Lower lobe of right lung (tissue), 2 donors: ENCODE data around the gene ATP12A. TPM values are rescaled to one million over a fixed set of nuclear protein-coding genes. Genes with fewer than 3 reads are reported as not detected.

ENCODE experiments used
- ATAC-seq, 2 donors: fragments of 200-7000 bp; cut with Tn5 transposase; one replicate each; pipeline ENCODE4 v1.9.1; 2020 to 2022; ENCODE audit warnings: mild to moderate bottlenecking in 2 of 2, moderate library complexity in 2 of 2
- DNase-seq: peaks from one replicate; pipeline ENCODE4 v3.0.0-alpha.2; 2020
- H3K27ac ChIP-seq: fragments of 200-600 bp; one replicate; pipeline ENCODE4 v1.8.0; 2022
- H3K27me3 ChIP-seq: fragments of 200-600 bp; one replicate; pipeline ENCODE4 v1.8.0; 2022; ENCODE audit warnings: low read depth
- H3K36me3 ChIP-seq: fragments of 200-600 bp; one replicate; pipeline ENCODE4 v1.8.0; 2022; ENCODE audit warnings: mild to moderate bottlenecking
- H3K4me1 ChIP-seq: fragments of 200-600 bp; one replicate; pipeline ENCODE4 v1.8.0; 2022
- H3K4me3 ChIP-seq: fragments of 200-600 bp; one replicate; pipeline ENCODE4 v1.8.0; 2022; ENCODE audit warnings: mild to moderate bottlenecking
- H3K9me3 ChIP-seq: fragments of 200-600 bp; one replicate; pipeline ENCODE4 v1.8.0; 2022
- intact Hi-C: fragments of 100-400 bp; cut with DNase I; formaldehyde crosslinking; loops from one replicate; pipeline ENCODE4 v1.11.0; 2022
- total RNA-seq: library from RNA; stranded (reverse); fragmentation: NEBNext Ultra II Directional; extraction: Animal tissue kit (Norgen Biotek cat#: 25700); gene quantifications from one replicate; pipeline ENCODE4 v1.2.1, GENCODE V29; 2021
- TF ChIP-seq, protein P1 (sequence below): fragments of 200-600 bp; IDR thresholded peaks from one replicate; pipeline ENCODE4 v1.8.0; 2022; ENCODE audit warnings: antibody characterized with exemption, mild to moderate bottlenecking
- donor health status: DM: no; HTN: yes; CAD: no; lungs with severe emphysema.

ATP12A gene
- total RNA-seq, 1 donor from 2014 or later = 1.3 TPM

DNA sequence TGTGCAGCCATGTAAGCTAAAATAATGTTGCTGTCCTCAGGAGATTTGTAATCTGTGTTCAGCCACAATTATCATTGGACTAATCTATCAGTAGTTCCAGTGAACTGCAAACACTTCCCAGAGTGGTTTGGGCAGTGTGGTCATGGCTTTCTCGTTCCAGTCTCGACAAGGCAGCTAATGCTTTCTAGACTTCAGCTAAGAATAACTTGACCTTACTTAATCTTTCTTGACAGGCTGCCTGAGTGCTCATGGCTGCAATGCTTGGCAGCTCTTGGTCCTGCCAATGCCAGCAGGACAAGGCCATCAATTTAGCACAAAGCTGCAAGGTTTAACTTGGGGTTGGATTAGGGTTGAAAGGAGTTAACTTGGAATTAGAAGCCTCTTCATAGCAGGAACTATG is 32.8 kb downstream of the ATP12A start:
- intact Hi-C loops = no loop called here
- H3K4me1 ChIP-seq = no peaks in the 10 kb centered on the region
- ATAC-seq = peak in 1 of 2 donors; percentile 31
- no peaks in the 10 kb centered on the region for H3K36me3 ChIP-seq
- TF ChIP-seq, protein P1, sequence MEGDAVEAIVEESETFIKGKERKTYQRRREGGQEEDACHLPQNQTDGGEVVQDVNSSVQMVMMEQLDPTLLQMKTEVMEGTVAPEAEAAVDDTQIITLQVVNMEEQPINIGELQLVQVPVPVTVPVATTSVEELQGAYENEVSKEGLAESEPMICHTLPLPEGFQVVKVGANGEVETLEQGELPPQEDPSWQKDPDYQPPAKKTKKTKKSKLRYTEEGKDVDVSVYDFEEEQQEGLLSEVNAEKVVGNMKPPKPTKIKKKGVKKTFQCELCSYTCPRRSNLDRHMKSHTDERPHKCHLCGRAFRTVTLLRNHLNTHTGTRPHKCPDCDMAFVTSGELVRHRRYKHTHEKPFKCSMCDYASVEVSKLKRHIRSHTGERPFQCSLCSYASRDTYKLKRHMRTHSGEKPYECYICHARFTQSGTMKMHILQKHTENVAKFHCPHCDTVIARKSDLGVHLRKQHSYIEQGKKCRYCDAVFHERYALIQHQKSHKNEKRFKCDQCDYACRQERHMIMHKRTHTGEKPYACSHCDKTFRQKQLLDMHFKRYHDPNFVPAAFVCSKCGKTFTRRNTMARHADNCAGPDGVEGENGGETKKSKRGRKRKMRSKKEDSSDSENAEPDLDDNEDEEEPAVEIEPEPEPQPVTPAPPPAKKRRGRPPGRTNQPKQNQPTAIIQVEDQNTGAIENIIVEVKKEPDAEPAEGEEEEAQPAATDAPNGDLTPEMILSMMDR = no peak
- no peaks in the 10 kb centered on the region for H3K27me3 ChIP-seq
- no peak overlapping the region for H3K27ac ChIP-seq
- no peak for DNase-seq
- H3K9me3 ChIP-seq = no peaks in the 10 kb centered on the region
- no peak overlapping the region for H3K4me3 ChIP-seq

DNA sequence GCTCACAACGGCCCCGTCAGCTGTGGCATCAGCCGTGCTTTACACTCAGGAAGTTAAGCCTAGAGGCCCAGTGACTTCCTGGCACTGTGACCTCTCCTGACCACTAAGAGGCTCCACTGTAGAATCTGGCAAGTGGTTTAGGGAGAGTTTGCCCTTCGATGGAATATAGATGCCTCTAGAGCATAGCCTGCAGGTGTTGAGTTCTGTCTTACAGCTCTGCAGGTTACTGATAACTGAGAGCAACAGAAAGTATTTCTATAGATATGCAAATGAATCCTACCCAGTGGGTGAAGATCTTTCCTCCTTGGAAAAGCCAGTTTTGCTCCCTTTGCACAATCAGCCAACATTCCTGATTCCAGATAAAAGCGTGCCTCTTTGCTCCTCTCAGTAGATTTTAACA is 35.8 kb downstream of the ATP12A start:
- no peaks in the 10 kb centered on the region for H3K36me3 ChIP-seq
- no peaks in the 10 kb centered on the region for H3K9me3 ChIP-seq
- H3K4me1 ChIP-seq = no peaks in the 10 kb centered on the region
- ATAC-seq (no peak), DNase-seq (no peak)
- no peak overlapping the region for H3K27ac ChIP-seq
- H3K4me3 ChIP-seq = no peak overlapping the region
- intact Hi-C loops = no loop called here
- H3K27me3 ChIP-seq = peaks cover 4% of the 10 kb centered on the region
- TF ChIP-seq, protein P1 = no peak

DNA sequence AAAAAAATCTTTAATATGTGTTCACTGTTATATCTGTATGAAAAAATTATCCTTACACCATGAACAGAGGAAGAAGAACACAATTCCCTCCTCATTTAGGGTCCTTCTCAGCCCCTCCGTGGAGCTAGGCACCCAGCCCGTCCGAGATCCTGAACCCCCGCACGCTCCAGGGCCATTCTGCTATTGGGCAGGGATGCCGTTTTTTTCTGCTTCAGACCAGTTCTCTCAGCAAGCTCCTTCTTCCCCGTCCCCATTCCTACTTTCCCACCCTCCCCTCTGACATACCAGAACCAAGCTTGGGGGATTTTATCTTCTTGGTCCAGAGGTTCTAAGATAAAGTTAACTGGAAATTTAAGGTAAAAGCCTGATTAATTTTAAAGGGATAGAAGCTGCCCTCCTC is 36.2 kb downstream of the ATP12A start:
- TF ChIP-seq, protein P1 = no peak
- Histone ChIP-seq H3K27ac (no peak overlapping the region), H3K4me3 (no peak overlapping the region), H3K36me3 (no peaks in the 10 kb centered on the region), H3K27me3 (peaks cover 4% of the 10 kb centered on the region), H3K4me1 (no peaks in the 10 kb centered on the region), H3K9me3 (no peaks in the 10 kb centered on the region)
- ATAC-seq (no peak), DNase-seq (no peak)
- intact Hi-C loops = no loop called here

DNA sequence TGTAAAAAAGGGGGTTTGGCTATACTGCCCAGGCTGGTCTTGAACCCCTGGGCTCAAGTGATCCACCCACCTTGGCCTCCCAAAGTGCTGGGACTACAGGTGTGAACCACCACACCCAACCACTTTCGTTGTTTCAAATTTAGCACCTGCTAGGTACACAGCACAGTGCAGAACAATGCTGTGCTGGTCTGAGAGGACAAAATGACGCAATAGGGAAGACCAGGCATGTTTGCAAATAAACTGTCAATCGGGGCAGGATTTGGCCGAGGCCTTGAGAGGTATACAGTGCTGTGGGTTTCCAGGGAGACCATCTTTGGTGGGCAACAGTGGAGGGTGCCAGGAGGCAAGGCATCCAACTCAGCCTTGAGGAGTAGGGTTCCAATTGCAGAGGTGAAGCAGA is 37.0 kb downstream of the ATP12A start:
- Histone ChIP-seq H3K4me1 (no peaks in the 10 kb centered on the region), H3K27me3 (peaks cover 4% of the 10 kb centered on the region), H3K4me3 (no peak overlapping the region), H3K9me3 (no peaks in the 10 kb centered on the region), H3K36me3 (no peaks in the 10 kb centered on the region), H3K27ac (no peak overlapping the region)
- DNase-seq (no peak), ATAC-seq (no peak)
- intact Hi-C loops = no loop called here
- TF ChIP-seq, protein P1 = no peak

DNA sequence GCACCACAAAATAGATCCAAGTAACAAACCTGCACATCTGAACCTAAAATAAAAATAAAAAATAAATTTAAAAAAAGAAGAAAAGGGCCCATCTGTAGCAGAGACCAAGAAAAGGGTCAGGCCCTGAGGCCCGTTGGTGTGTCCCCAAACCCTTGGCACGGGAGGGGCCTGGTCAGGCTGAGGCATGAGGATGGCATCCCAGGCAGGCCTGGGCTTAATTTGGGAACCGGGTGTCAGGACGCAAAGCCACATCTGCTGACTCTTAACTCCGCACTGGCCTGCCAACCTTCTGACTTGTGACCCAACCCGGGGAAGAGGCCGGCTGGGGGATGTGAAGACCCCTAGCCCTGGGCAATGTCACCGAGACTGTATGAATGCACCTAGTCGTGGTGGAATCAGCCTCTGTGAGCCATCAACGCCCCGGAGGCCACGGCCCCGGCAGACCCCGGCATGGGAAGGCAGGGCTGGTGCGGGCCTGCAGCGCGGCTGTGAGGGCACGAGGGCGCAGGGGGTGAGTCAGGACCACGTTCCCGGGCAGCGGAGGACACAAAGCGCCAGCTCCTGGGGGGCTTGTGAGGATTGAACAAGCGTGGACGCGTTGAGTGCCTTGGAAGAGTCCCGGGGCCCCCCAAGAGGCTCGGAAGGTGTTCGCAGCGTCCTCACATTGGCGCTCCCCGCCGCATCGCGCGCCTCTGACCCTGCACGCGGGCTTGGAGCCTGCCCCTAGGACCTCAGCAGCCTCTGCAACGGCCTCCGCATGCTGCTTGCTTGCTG is 38.2 kb downstream of the ATP12A start:
- Histone ChIP-seq H3K4me3 (no peak overlapping the region), H3K9me3 (no peaks in the 10 kb centered on the region), H3K4me1 (no peaks in the 10 kb centered on the region), H3K27me3 (peaks cover 4% of the 10 kb centered on the region), H3K36me3 (no peaks in the 10 kb centered on the region), H3K27ac (no peak overlapping the region)
- DNase-seq (no peak), ATAC-seq (peak in 1 of 2 donors; percentile 15)
- TF ChIP-seq, protein P1 = no peak
- intact Hi-C loops = no loop called here
